Ovary (tissue), 3 donors: ENCODE results near the gene DPEP3.

Experiments
- EP300 ChIP-seq: sonication (generic); formaldehyde crosslinking; IDR thresholded peaks from one replicate; pipeline ENCODE4 v1.6.1; 2017; ENCODE audit warnings: antibody characterized with exemption
- POLR2A ChIP-seq: fragments of 450-650 bp; IDR thresholded peaks from one replicate; pipeline ENCODE4 v1.6.1; 2017; ENCODE audit warnings: antibody characterized with exemption, mild to moderate bottlenecking, moderate library complexity
- TF ChIP-seq, protein P1 (sequence below), 3 donors: fragments of 450-650 bp in 2 of 3; fragments of 200-600 bp in 1 of 3; IDR thresholded peaks; one replicate each; pipeline versions ENCODE4 v1.5.1 to v1.8.0; 2016 to 2022; ENCODE audit warnings: antibody characterized with exemption in 3 of 3, mild to moderate bottlenecking in 1 of 3
- donor health status: DM: no; HTN: no; CAD: no.

- TF ChIP-seq, protein P1, sequence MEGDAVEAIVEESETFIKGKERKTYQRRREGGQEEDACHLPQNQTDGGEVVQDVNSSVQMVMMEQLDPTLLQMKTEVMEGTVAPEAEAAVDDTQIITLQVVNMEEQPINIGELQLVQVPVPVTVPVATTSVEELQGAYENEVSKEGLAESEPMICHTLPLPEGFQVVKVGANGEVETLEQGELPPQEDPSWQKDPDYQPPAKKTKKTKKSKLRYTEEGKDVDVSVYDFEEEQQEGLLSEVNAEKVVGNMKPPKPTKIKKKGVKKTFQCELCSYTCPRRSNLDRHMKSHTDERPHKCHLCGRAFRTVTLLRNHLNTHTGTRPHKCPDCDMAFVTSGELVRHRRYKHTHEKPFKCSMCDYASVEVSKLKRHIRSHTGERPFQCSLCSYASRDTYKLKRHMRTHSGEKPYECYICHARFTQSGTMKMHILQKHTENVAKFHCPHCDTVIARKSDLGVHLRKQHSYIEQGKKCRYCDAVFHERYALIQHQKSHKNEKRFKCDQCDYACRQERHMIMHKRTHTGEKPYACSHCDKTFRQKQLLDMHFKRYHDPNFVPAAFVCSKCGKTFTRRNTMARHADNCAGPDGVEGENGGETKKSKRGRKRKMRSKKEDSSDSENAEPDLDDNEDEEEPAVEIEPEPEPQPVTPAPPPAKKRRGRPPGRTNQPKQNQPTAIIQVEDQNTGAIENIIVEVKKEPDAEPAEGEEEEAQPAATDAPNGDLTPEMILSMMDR (IDR thresholded peaks at IDR 0.05), result no peak
- no peak for TF ChIP-seq EP300
- no peak for TF ChIP-seq POLR2A
Measured at GRCh38 chr16:67964477-67965131, 15.7 kb downstream of the DPEP3 start.
